ENCODE measurements around the gene ISM1.

ISM1 gene

DNA sequence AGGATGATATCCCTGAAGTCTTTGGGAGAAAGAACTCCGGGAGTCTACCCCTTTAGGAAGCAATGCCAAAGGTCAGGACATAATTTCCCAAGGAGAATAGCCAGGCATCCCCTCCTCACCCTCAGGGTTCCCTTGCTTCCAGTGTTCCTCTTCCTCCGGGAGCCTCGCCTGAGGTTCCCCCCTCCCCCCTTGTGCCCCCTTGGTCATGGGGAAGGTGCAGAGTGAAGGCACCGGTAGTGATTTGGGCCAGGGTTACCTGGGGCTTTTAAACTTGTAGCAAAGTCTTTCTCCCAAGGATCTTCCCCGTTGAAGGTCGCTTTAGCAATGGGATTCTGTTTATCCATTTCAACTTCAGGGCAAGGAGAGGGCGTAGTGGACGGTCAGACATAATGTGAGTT lies 1.2 kb downstream of the ISM1 start:
- no peaks in the 10 kb centered on the region for H4K20me1 ChIP-seq (ENCODE audit: insufficient read depth, low read length)
- H3K4me1 ChIP-seq (ENCODE audit: insufficient read depth, low read length), result peaks cover 34% of the 10 kb centered on the region
- H3K4me3 ChIP-seq (ENCODE audit: low read depth in 1 of 2, low read length in 2 of 2), result peak overlapping the region in 1 of 2 experiments; percentile 69; a peak in 2 of 4 replicates
- H3K9me3 ChIP-seq (ENCODE audit: insufficient read depth, low read length, severe bottlenecking), result no peaks in the 10 kb centered on the region
- ATAC-seq (ENCODE audit: insufficient read depth, low read depth) (no peak), DNase-seq (no peak)
- H3K27ac ChIP-seq (ENCODE audit: low read length), result peak overlapping the region; percentile 43
- H3K36me3 ChIP-seq (ENCODE audit: insufficient read depth, low read length), result no peaks in the 10 kb centered on the region; the same call in 1 of the 2 replicates
- TF ChIP-seq, protein P1, sequence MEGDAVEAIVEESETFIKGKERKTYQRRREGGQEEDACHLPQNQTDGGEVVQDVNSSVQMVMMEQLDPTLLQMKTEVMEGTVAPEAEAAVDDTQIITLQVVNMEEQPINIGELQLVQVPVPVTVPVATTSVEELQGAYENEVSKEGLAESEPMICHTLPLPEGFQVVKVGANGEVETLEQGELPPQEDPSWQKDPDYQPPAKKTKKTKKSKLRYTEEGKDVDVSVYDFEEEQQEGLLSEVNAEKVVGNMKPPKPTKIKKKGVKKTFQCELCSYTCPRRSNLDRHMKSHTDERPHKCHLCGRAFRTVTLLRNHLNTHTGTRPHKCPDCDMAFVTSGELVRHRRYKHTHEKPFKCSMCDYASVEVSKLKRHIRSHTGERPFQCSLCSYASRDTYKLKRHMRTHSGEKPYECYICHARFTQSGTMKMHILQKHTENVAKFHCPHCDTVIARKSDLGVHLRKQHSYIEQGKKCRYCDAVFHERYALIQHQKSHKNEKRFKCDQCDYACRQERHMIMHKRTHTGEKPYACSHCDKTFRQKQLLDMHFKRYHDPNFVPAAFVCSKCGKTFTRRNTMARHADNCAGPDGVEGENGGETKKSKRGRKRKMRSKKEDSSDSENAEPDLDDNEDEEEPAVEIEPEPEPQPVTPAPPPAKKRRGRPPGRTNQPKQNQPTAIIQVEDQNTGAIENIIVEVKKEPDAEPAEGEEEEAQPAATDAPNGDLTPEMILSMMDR (IDR thresholded peaks at IDR 0.05; ENCODE audit: borderline replicate concordance, extremely low read depth, low read length, poor library complexity, severe bottlenecking), result no peak
- TF ChIP-seq EZH2 (IDR thresholded peaks at IDR 0.05; ENCODE audit: borderline replicate concordance, low read depth, low read length, severe bottlenecking), result no peak
- peaks cover 17% of the 10 kb centered on the region for H3K79me2 ChIP-seq (ENCODE audit: insufficient read depth, low read length)
- peak overlapping the region; percentile 67 for H3K9ac ChIP-seq (ENCODE audit: low read depth, low read length)
- no peaks in the 10 kb centered on the region for H3K27me3 ChIP-seq (ENCODE audit: insufficient read depth, low read length, poor library complexity)
- H3K4me2 ChIP-seq (ENCODE audit: insufficient read depth, low read length), result peak overlapping the region; percentile 89
- H2AFZ ChIP-seq (ENCODE audit: low read depth, low read length), result peak overlapping the region; percentile 70; the same call in 1 of the 2 replicates

DNA sequence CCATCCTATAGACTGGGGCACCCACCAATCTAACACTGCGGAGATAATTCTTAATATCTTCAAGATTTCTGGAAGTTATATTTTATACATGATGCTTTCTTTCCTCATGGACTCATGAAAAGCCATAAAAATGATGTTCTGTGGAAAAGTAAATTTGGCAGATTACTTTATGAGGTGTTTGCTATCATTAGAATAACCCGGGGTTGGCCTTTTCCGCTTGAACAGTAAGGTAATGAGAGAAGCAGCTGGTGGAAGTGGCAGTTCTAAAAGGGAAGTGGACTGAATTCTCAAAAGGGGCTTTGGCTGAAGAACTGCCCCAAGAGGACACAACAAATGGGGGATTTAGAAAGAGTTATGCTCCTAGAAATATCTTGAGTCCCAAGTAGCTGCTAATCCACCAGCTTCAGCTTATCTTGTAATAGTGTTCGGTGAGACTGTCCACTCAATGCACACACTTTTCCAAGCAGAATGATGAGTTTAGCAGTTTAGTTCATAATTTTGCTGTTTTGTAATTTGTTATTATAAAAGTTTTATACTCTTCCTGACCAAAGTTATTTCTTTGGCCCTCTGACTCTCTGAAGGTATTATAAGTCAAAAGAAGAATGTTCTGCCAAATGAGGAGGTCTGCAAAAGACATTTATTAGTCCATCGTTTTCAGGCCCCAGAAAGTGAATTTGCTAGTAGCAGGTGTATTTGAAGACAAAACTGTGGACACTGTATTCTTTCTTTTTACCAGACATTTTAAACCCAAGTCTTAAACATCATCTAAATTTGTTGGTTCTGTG lies 2.9 kb downstream of the ISM1 start:
- Histone ChIP-seq H3K4me1 (ENCODE audit: insufficient read depth, low read length) (peaks cover 44% of the 10 kb centered on the region), H2AFZ (ENCODE audit: low read depth, low read length) (no peak overlapping the region), H3K27ac (ENCODE audit: low read length) (no peak overlapping the region), H3K79me2 (ENCODE audit: insufficient read depth, low read length) (peaks cover 17% of the 10 kb centered on the region), H3K36me3 (ENCODE audit: insufficient read depth, low read length) (no peaks in the 10 kb centered on the region; the same call in 1 of the 2 replicates), H3K4me2 (ENCODE audit: insufficient read depth, low read length) (0 out of 2 replicates have a peak overlapping the region, but pooled peaks have one; percentile 2), H4K20me1 (ENCODE audit: insufficient read depth, low read length) (no peaks in the 10 kb centered on the region), H3K27me3 (ENCODE audit: insufficient read depth, low read length, poor library complexity) (no peaks in the 10 kb centered on the region), H3K9ac (ENCODE audit: low read depth, low read length) (no peak overlapping the region), H3K4me3 (ENCODE audit: low read depth in 1 of 2, low read length in 2 of 2) (no peak overlapping the region), H3K9me3 (ENCODE audit: insufficient read depth, low read length, severe bottlenecking) (no peaks in the 10 kb centered on the region)
- DNase-seq (no peak), ATAC-seq (ENCODE audit: insufficient read depth, low read depth) (no peak)
- TF ChIP-seq EZH2 (IDR thresholded peaks at IDR 0.05; ENCODE audit: borderline replicate concordance, low read depth, low read length, severe bottlenecking), result no peak
- TF ChIP-seq, protein P1 (IDR thresholded peaks at IDR 0.05; ENCODE audit: borderline replicate concordance, extremely low read depth, low read length, poor library complexity, severe bottlenecking), result no peak

DNA sequence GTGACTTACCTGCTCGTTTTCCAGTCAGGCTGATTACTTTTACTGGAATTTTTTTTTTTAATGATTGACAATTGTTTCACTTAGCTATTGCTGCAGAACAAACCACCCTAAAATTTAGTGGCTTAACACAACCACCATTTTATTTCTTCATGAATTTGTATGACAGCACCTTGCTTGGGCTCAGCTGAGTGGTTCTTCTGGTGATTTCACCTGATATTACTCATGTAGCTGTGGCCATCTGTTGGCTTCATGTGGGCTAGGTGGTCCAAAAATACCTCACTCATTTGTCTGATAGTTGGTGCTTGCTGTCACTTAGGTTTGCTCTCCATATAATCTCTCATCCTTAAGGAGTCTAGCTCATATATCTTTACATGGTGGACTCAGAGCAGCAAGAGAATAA lies 5.3 kb downstream of the ISM1 start:
- DNase-seq (no peak), ATAC-seq (ENCODE audit: insufficient read depth, low read depth) (no peak)
- Histone ChIP-seq H3K4me1 (ENCODE audit: insufficient read depth, low read length) (peaks cover 54% of the 10 kb centered on the region), H3K4me2 (ENCODE audit: insufficient read depth, low read length) (no peak overlapping the region), H4K20me1 (ENCODE audit: insufficient read depth, low read length) (no peaks in the 10 kb centered on the region), H3K27ac (ENCODE audit: low read length) (no peak overlapping the region), H3K79me2 (ENCODE audit: insufficient read depth, low read length) (peaks cover 19% of the 10 kb centered on the region), H3K9me3 (ENCODE audit: insufficient read depth, low read length, severe bottlenecking) (no peaks in the 10 kb centered on the region), H3K4me3 (ENCODE audit: low read depth in 1 of 2, low read length in 2 of 2) (no peak overlapping the region), H2AFZ (ENCODE audit: low read depth, low read length) (no peak overlapping the region), H3K9ac (ENCODE audit: low read depth, low read length) (no peak overlapping the region), H3K27me3 (ENCODE audit: insufficient read depth, low read length, poor library complexity) (no peaks in the 10 kb centered on the region), H3K36me3 (ENCODE audit: insufficient read depth, low read length) (no peaks in the 10 kb centered on the region)
- TF ChIP-seq, protein P1 (IDR thresholded peaks at IDR 0.05; ENCODE audit: borderline replicate concordance, extremely low read depth, low read length, poor library complexity, severe bottlenecking), result no peak
- no peak for TF ChIP-seq EZH2 (IDR thresholded peaks at IDR 0.05; ENCODE audit: borderline replicate concordance, low read depth, low read length, severe bottlenecking)
